Activated CD4-positive, alpha-beta T cell treated with anti-CD3 and anti-CD28 coated beads, Interleukin-2, amount 10 ng/mL, durations not matched to agents 7 days and 5 days (primary cell): Measurements from ENCODE around the gene DDX6. TPM values are rescaled to one million over a fixed set of nuclear protein-coding genes. Genes with fewer than 3 reads are reported as not detected.
"Not testable (repeated sequence)": the region's sequence is repeated elsewhere in the genome, so short reads cannot be mapped to it uniquely, and the experiment has no call there.

Experiments used
- CTCF ChIA-PET: fragments of 350-600 bp; sonication (Branson Sonifier 250); formaldehyde crosslinking; loops from one replicate; lab custom pipeline; 2021; ENCODE audit warnings: antibody characterized with exemption; lab: Charles Lee
- POLR2A ChIA-PET: fragments of 350-600 bp; sonication (Branson Sonifier 250); formaldehyde crosslinking; loops from one replicate; lab custom pipeline; 2021; ENCODE audit warnings: antibody characterized with exemption; lab: Charles Lee
- DNase-seq: peaks from one replicate; pipeline ENCODE4 v3.0.0-alpha.2; 2020
- H3K27ac Mint-ChIP-seq: one replicate; pipeline ENCODE4 v1.8.0; 2021; ENCODE audit warnings: mild to moderate bottlenecking, moderate library complexity, mixed read lengths
- H3K27me3 Mint-ChIP-seq: one replicate; pipeline ENCODE4 v1.8.0; 2021; ENCODE audit warnings: mixed read lengths
- H3K36me3 Mint-ChIP-seq: one replicate; pipeline ENCODE4 v1.8.0; 2021; ENCODE audit warnings: low read depth, mixed read lengths
- H3K4me1 Mint-ChIP-seq: one replicate; pipeline ENCODE4 v1.8.0; 2021; ENCODE audit warnings: mixed read lengths
- H3K4me3 Mint-ChIP-seq: one replicate; pipeline ENCODE4 v1.8.0; 2021; ENCODE audit warnings: mild to moderate bottlenecking, moderate library complexity, mixed read lengths
- H3K9me3 Mint-ChIP-seq: one replicate; pipeline ENCODE4 v1.8.0; 2021; ENCODE audit warnings: mixed read lengths
- total RNA-seq, 2 experiments: library from RNA; stranded (reverse); gene quantifications; one replicate each; pipeline ENCODE4 v1.2.3, GENCODE V29; 2021

The DDX6 gene
- total RNA-seq, 2 experiments from 2014 or later = 163 to 180 TPM

DNA sequence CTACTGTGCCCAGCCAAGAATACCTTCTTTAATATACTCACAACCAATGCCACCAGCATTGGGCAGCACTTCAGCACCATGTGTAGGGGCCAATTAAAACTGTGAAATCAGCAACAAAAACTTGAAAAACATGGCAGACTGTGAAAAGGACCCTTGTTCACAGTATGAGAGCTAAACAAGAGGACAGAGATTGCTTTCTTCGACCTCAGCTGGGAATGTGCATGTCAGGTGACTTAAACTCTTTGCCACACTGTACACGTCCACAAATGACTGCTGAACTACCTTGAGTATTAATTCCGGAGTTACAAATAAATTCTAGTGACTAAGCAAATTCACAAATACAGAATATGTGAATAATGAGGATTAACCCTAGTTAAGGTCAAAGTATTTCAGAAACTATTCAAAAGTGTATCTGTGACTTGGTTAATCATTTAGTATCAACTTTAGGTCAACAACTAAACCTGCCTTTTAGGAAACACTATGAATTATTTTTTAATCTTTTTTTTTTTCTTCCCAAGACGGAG, 33.0 kb downstream of the DDX6 start:
- H3K4me3 Mint-ChIP-seq = no peak overlapping the region
- no peak for DNase-seq
- ChIA-PET POLR2A (interaction anchor here (0.7 kb wide), 1 partner anchor 96 kb away, joined by 4 read pairs; no protein-coding TSS in a partner anchor), CTCF (interaction anchor here (0.7 to 1.6 kb wide), 2 partner anchors 15 to 30 kb away, joined by 3 to 5 read pairs; no protein-coding TSS in a partner anchor)
- H3K27me3 Mint-ChIP-seq = no peaks in the 10 kb centered on the region
- no peaks in the 10 kb centered on the region for H3K9me3 Mint-ChIP-seq
- H3K27ac Mint-ChIP-seq = no peak overlapping the region
- H3K36me3 Mint-ChIP-seq = peaks cover 63% of the 10 kb centered on the region
- H3K4me1 Mint-ChIP-seq = no peaks in the 10 kb centered on the region

- Mint-ChIP-seq H3K4me1 (no peaks in the 10 kb centered on the region), H3K9me3 (no peaks in the 10 kb centered on the region), H3K36me3 (peaks cover 56% of the 10 kb centered on the region), H3K4me3 (no peak overlapping the region), H3K27ac (no peak overlapping the region), H3K27me3 (no peaks in the 10 kb centered on the region)
- DNase-seq = no peak
- ChIA-PET CTCF (no interaction called here), POLR2A (no interaction called here)
Observed at GRCh38 chr11:118752654-118753053, 38.3 kb downstream of the DDX6 start.

- DNase-seq = no peak
- ChIA-PET POLR2A (no interaction called here), CTCF (no interaction called here)
- Mint-ChIP-seq H3K9me3 (no peaks in the 10 kb centered on the region), H3K36me3 (peaks cover 36% of the 10 kb centered on the region), H3K4me1 (no peaks in the 10 kb centered on the region), H3K4me3 (no peak overlapping the region), H3K27me3 (no peaks in the 10 kb centered on the region), H3K27ac (no peak overlapping the region)
Observed at GRCh38 chr11:118749429-118749828, 41.5 kb downstream of the DDX6 start.

- no peak for DNase-seq
- POLR2A ChIA-PET = no interaction called here
- CTCF ChIA-PET = no interaction called here
- H3K9me3 Mint-ChIP-seq = no peaks in the 10 kb centered on the region
- H3K27ac Mint-ChIP-seq = no peak overlapping the region
- no peaks in the 10 kb centered on the region for H3K4me1 Mint-ChIP-seq
- no peaks in the 10 kb centered on the region for H3K27me3 Mint-ChIP-seq
- peaks cover 27% of the 10 kb centered on the region for H3K36me3 Mint-ChIP-seq
- H3K4me3 Mint-ChIP-seq = no peak overlapping the region
Observed at GRCh38 chr11:118748056-118748455, 42.9 kb downstream of the DDX6 start.

- no peaks in the 10 kb centered on the region for H3K9me3 Mint-ChIP-seq
- H3K27ac Mint-ChIP-seq = no peak overlapping the region
- no peaks in the 10 kb centered on the region for H3K4me1 Mint-ChIP-seq
- no peak for DNase-seq
- H3K4me3 Mint-ChIP-seq = no peak overlapping the region
- no peaks in the 10 kb centered on the region for H3K27me3 Mint-ChIP-seq
- H3K36me3 Mint-ChIP-seq = peaks cover 23% of the 10 kb centered on the region
- ChIA-PET POLR2A (no interaction called here), CTCF (no interaction called here)
Observed at GRCh38 chr11:118746988-118747585, 43.9 kb downstream of the DDX6 start.

DNA sequence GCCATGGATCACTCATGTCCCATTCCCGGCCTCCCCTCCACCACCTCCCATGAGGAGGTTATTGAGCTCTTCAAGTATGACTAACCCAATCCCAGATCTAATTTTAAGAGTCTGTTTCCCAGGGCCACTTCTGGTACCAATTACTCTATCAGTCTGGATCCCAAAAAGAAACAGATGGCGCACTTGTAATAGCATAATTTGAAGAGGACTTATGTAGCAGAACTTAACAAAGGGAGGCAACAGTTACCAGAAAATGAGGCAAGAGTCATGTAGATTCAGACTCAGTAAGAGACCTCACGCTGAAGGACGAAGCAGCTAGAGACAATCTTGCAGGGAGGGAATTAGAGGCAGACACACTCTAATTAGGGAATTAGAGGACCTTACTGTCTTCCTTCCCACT, 46.9 kb downstream of the DDX6 start:
- no peaks in the 10 kb centered on the region for H3K9me3 Mint-ChIP-seq
- POLR2A ChIA-PET = no interaction called here

DNA sequence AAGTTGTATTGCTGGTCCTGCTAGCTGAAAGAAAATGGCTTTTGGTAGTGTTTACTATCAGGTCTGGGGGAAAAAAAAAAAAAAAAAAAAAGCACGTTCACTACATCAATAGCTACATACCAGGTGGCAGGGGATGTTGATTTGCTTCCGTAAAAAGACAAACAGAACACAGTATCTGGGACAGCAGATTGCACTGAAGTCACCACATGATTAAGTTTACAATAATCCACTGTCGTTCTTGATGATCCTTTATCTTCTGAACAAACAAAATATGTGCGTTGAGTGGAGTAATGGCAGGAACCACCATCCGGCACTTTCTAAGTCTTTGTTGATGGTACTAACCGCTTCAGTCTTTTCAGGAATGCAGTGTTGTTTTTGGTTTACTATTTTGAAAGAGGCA, 48.7 kb downstream of the DDX6 start:
- CTCF ChIA-PET = interaction anchor here (1.1 to 1.6 kb wide), 2 partner anchors 18 to 57 kb away, joined by 3 read pairs; no protein-coding TSS in a partner anchor
- Mint-ChIP-seq H3K9me3 (no peaks in the 10 kb centered on the region), H3K27me3 (peaks cover 3% of the 10 kb centered on the region), H3K27ac (no peak overlapping the region), H3K4me1 (no peaks in the 10 kb centered on the region), H3K36me3 (no peaks in the 10 kb centered on the region), H3K4me3 (no peak overlapping the region)
- DNase-seq = no peak
- POLR2A ChIA-PET = no interaction called here

More for the DNA sequence above, 46.9 kb downstream of the DDX6 start:
- H3K27ac Mint-ChIP-seq = no peak overlapping the region
- no peaks in the 10 kb centered on the region for H3K4me1 Mint-ChIP-seq
- H3K4me3 Mint-ChIP-seq = no peak overlapping the region
- H3K27me3 Mint-ChIP-seq = peaks cover 3% of the 10 kb centered on the region
- DNase-seq = no peak
- no peaks in the 10 kb centered on the region for H3K36me3 Mint-ChIP-seq
- CTCF ChIA-PET = interaction anchor here (0.6 to 1.6 kb wide), 2 partner anchors 39 to 54 kb away, joined by 4 read pairs; no protein-coding TSS in a partner anchor

GRCh38 chr11:118740892-118741291, 50.1 kb downstream of the DDX6 start:
- POLR2A ChIA-PET = no interaction called here
- Mint-ChIP-seq H3K9me3 (no peaks in the 10 kb centered on the region), H3K4me1 (no peaks in the 10 kb centered on the region), H3K4me3 (no peak overlapping the region), H3K36me3 (no peaks in the 10 kb centered on the region), H3K27me3 (peaks cover 3% of the 10 kb centered on the region), H3K27ac (no peak overlapping the region)
- CTCF ChIA-PET = interaction anchor here (1.1 to 1.6 kb wide), 2 partner anchors 20 to 58 kb away, joined by 3 read pairs; no protein-coding TSS in a partner anchor
- no peak for DNase-seq

- no peaks in the 10 kb centered on the region for H3K36me3 Mint-ChIP-seq
- peaks cover 8% of the 10 kb centered on the region for H3K27me3 Mint-ChIP-seq
- no peak for DNase-seq
- H3K4me1 Mint-ChIP-seq = no peaks in the 10 kb centered on the region
- ChIA-PET POLR2A (no interaction called here), CTCF (no interaction called here)
- no peaks in the 10 kb centered on the region for H3K9me3 Mint-ChIP-seq
- H3K27ac Mint-ChIP-seq = no peak overlapping the region
- H3K4me3 Mint-ChIP-seq = no peak overlapping the region
Observed at GRCh38 chr11:118735203-118735602, 55.8 kb downstream of the DDX6 start.

GRCh38 chr11:118734031-118734430, 56.9 kb downstream of the DDX6 start:
- Mint-ChIP-seq H3K27me3 (peaks cover 11% of the 10 kb centered on the region), H3K9me3 (no peaks in the 10 kb centered on the region), H3K4me3 (no peak overlapping the region), H3K27ac (no peak overlapping the region), H3K4me1 (no peaks in the 10 kb centered on the region), H3K36me3 (no peaks in the 10 kb centered on the region)
- no peak for DNase-seq
- CTCF ChIA-PET = no interaction called here
- POLR2A ChIA-PET = no interaction called here

- DNase-seq, H3K36me3 Mint-ChIP-seq, POLR2A ChIA-PET, H3K27ac Mint-ChIP-seq, H3K4me1 Mint-ChIP-seq, H3K4me3 Mint-ChIP-seq, CTCF ChIA-PET, H3K9me3 Mint-ChIP-seq: not testable (repeated sequence)
- H3K27me3 Mint-ChIP-seq = peaks cover 13% of the 10 kb centered on the region
Observed at GRCh38 chr11:118729753-118730152, 61.2 kb downstream of the DDX6 start.

DNA sequence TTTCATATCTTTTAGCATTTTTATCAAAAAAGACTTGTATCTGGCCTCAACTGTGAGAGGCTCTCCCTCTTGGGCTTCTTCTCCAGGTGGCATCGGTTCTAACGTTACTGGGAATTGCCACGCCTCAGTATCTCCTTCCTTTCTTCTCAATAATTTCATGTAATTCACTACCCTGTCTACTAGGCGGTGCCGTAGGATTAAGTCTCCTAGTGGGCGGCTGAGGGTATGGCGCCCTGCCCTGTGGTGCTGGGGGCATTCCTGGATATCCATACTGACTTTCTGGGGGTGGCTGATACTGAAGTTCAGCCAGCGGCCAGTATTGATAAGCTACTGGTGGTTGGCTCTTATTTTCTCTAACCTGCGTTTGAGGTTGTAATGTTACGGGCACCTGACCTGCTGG, 62.9 kb downstream of the DDX6 start:
- H3K4me3 Mint-ChIP-seq, H3K36me3 Mint-ChIP-seq, H3K9me3 Mint-ChIP-seq, H3K4me1 Mint-ChIP-seq, CTCF ChIA-PET, POLR2A ChIA-PET, DNase-seq, H3K27ac Mint-ChIP-seq: not testable (repeated sequence)
- peaks cover 13% of the 10 kb centered on the region for H3K27me3 Mint-ChIP-seq

- H3K4me3 Mint-ChIP-seq, H3K4me1 Mint-ChIP-seq, H3K9me3 Mint-ChIP-seq, DNase-seq, CTCF ChIA-PET, H3K27ac Mint-ChIP-seq, POLR2A ChIA-PET, H3K36me3 Mint-ChIP-seq: not testable (repeated sequence)
- H3K27me3 Mint-ChIP-seq = peaks cover 13% of the 10 kb centered on the region
Observed at GRCh38 chr11:118727721-118728066, 63.3 kb downstream of the DDX6 start.
